ENCODE data around the gene IER3.

The IER3 gene

DNA sequence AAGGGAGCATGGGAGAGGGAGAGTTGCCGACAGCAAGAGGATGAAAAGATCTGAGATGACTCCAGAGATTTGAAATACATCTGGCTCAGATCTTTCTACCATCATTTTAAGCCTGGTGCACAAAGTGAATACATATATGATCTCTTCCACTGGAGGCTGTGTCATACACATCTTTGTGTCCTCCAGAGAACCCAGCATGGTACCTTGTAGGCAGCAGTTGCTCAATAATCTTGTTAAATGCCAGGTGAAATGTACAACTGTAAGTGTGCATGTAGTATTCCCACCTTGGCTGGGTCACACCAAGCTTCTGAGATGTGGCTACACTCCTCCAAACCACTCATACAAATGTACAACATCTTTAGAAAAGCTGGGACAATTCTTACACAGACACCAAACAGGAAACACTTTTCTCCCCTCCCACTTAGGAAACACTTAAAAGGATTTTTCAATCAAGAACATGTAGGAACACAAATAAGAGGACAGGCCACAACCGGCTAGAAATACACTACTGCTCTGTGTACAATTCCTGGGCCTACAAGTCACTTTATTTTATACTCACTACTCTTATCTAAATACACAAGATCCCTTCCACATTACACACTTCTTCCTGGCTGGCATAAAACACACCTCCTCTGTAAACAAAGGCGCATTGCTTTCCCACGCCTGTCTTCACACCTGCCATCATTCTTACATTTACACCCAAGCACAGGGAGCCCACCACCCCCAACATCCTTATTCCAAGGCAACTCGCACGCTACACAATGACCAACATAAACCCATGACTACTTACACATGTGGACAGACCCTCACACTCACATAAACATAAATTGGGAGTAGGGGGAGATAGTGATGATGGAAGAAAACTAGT, 3.8 kb upstream of the IER3 start:
- no peak for DNase-seq (ENCODE audit: low read depth in 2 of 2)

DNA sequence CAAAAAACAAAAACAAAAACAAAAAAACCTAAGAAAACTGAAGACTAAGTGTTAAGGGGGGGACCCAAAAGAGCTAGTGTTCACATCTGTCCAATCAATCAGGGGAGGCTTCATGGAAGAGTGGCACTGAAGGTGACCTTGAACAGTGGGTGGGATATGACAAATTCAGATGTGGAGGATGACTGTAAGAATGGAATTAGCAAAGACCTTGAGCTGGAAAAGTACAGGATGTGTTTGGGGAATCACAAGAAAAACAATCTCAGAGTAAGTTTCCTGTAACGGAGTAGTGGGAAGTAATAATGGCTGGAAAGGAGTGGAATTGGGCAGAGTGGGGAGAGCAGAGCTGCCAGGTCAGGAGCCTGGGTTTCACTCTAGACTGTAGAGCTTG, 2.9 kb upstream of the IER3 start:
- no peak for DNase-seq (ENCODE audit: low read depth in 2 of 2)

DNA sequence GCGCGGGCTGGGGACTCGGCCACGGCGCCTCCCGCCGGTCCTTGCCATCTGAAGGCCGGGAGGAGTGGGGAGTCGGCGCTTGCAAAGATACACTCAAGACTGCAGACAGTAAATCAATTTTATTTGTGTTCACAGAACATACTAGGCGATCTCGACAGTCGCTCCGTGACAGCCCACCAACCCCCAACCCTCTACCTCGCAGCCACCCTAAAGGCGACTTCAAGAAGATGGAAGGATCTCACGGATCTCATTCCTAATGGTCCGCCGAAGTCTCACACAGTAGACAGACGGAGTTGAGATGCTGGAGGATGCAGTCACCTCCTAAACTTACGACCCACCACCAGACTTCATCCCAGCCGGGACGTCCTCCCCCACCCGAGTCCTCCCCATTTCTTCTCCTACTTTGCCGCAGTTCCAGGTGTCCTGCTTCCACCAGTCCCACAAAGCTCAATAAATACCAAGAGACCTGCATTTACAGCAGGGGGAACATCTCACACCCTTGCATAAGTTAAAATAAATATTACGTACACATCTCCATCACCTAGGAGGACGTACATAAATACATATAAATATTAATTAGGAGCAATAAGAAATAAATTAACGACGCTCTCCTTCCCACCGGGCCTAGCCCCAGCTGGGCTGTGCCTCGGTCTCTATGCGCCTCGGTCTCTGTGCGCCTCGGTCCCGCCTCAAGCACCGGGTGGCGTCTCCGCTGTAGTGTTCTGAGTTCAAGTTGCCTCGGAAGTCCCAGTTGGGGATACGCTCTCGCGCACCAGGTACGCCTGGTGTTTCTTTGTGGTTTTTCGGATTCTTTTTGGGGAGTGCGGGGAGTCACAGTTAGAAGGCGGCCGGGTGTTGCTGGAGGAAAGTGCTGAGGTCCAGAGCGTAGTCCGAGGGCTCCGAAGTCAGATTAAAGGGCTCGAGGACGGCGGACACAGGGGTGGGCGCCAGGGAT, 971 bp downstream of the IER3 start:
- DNase-seq (ENCODE audit: low read depth in 2 of 2) = no peak

DNA sequence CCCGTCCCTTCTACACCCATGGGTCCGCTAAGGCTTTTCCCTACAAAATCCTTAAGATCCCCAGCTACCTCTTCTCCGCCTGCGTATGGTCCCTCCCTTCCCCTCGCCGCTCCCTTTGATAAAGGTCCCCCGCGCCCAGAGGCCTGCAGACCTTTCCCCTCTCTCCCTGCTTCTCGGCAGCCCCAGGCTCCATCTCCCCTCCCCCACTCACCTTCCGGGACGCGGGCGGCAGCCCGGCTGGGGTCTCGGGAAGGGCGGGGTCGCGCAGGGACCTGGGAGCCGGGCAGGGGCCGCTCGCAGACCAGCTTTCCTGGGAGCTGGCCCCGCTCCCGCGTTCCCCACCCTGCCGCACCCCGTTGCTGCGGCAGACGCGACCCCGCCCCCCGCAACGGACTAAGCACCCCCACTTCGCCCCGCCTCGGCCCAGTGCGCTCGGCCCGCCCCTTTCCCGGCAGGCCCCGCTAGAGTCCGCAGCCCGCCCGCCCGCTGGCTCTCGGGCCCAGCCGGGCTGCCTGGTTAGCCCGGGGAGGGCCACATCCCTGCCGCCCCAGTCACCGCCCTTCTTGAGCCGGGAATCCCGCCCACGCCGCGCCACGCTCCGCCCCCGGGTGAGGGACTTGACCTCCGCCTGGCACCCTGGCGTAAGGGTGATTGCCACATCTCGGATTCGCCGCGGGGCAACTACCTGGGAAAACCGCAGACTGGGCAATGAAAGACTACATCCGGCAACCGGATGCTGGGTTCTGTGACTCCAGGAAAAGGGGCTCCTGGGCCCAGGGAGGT, 1.8 kb downstream of the IER3 start, which contains the start of gene FLOT1:
TSS of gene FLOT1 (minus strand) at position 372 of the 783 bp plus-strand sequence. CDS start 498 bp downstream, outside the sequence.
- peak; percentile 96 to 98 for DNase-seq (ENCODE audit: low read depth in 2 of 2)

DNA sequence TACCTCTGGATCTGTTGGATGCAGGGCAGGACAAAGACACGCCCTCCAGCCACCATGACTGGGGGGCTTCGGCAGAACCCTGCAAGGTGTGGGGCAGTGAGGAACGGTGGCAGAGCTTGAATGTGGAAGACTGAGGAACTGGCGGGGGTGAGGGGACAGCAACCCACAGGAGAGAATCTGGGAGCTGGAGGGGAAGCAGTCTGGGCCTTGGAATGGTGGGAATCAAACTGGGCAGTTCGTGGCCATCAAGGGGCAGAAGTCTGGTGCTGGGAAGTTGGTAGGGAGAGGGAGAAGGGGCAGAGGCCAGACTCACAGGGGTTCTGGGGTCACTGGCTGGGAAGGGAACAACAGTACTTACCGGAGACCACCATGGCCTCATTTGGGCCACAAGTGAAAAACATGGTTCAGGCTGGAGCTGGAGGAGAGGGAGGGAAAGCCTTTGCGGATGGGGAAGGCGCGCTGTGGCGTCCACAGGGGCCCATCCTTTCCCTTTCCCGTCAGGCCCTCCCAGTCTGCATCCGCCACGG, 2.5 kb downstream of the IER3 start:
- DNase-seq (ENCODE audit: low read depth in 2 of 2) = no peak

DNA sequence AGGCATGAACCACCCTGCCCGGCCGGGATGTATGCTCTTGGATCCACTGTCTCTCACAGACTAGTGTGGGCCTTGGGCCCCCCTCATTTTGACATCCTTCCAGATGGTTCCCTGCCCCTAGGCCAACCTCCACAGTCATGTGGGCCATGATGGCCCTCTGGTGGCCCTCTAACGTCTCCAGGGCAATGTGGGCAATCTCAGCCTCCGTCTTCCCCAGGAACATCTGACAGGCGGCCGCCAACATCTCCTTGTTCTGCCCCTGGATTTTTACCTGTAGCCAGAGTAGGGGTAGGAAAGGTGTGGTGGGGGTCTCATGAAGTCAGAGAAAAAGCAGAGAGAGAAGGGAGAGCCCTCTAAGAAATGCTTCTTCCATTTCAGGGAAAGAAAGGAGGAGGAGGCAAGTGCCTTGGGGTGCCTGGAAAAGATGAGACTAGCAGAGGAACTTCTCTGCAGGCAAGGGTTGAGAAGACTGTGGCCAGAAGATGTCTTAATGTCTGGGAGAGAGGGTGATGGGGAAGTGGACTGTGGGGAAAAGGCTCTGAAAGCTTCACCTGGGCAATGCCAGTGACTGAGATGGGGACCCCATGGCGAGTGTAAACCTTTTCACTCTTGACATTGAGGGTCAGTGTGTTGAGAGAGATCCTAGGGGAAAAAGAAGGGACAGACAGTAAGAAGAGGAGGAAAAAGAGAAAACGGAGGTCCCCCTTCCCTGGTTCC, 3.1 kb downstream of the IER3 start:
- DNase-seq (ENCODE audit: low read depth in 2 of 2) = no peak

DNA sequence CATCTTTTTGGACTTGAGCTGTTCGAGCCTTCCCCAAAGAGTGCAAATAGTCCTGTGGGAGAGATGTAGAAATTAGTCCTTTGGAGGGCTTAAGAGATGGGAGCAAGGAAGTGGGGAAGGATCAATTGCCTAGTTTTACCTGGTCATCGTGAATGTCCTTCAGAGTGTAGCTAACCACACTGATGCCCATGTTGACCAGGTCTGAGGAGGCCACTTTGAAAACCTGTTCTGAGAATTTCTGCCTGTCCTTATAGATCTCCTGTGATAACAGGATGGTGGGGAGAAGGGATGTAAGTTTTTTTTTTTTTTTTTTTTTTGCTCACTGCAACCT, 3.8 kb downstream of the IER3 start:
- no peak for DNase-seq (ENCODE audit: low read depth in 2 of 2)

DNA sequence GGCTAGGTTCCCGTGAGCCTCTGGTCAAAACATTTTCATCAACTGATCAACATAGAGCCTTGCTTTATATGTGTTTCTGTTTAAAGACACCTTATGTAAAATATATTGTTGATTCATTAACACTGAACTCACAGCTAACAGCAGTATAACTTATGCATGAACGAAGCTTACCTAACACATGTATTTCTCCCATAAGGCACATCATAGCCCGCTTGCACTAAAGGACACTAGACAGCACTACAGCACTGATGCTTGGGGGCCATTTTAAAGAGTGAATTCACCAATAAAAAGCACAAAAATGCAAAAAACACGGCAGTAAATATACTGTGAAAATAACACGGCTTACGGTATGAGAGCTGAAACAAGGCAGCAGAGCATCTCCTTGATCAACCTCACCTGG, 5.8 kb downstream of the IER3 start:
- no peak for DNase-seq (ENCODE audit: low read depth in 2 of 2)

DNA sequence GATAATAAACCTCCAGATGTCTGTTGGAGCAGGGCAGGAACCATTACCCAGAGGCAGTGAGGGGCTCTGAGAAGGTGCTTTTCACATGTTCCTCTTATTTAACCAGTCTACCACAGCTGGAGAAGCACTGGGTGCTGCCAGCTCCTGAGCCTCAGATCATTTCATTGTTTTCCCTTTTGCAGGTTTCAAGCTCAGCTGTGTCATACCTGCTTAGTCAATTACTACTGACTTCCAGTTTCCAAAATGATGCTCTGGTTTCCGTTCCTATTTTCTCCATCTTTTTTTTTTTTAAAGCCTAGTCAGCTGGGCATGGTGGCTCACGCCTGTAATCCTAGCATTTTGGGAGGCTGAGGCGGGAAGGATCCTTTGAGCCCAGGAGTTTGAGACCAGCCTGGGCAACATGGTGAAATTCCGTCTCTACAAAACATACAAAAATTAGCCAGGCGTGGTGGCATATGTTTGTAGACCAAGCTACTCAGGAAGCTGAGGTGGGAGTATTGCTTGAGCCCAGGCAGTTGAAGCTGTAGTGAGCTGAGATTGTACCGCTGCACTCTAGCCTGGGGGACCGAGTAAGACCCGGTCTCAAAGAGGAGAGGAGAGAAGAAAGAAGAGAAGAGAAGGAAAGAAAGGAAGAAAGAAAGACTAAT, 8.6 kb downstream of the IER3 start:
- no peak for DNase-seq (ENCODE audit: low read depth in 2 of 2)

DNA sequence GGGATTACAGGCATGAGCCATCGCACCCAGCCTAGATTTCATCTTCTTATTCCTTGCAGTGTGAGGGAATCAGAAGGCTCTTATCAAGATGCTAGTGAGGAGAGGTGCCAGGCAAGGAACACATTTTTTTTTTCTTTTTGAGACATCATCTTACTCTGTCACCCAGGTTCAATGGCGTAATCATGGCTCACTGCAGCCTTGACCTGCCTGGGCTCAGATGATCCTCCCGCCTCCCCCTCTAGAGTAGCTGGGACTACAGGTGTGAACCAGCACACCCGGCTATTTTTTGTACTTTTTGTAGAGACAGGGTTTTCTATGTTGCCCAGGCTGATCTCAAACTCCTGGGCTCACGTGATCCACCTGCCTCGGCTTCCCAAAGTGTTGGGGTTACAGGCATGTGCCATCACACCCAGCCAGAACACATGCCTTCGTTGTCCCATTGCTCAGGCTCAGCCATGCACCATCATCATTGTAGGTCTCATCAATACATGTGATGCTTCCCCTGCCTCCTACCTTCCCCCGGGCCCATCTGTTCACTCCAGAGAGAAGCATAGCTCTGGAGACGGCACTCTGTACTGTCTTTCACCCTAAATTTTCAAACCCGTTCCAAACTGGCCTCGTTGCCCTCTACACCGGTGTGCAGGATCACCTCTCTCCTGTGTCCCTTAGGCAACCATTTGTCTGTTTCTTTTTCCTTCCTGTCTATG, 12.0 kb downstream of the IER3 start:
- DNase-seq (ENCODE audit: low read depth in 2 of 2) = no peak

DNA sequence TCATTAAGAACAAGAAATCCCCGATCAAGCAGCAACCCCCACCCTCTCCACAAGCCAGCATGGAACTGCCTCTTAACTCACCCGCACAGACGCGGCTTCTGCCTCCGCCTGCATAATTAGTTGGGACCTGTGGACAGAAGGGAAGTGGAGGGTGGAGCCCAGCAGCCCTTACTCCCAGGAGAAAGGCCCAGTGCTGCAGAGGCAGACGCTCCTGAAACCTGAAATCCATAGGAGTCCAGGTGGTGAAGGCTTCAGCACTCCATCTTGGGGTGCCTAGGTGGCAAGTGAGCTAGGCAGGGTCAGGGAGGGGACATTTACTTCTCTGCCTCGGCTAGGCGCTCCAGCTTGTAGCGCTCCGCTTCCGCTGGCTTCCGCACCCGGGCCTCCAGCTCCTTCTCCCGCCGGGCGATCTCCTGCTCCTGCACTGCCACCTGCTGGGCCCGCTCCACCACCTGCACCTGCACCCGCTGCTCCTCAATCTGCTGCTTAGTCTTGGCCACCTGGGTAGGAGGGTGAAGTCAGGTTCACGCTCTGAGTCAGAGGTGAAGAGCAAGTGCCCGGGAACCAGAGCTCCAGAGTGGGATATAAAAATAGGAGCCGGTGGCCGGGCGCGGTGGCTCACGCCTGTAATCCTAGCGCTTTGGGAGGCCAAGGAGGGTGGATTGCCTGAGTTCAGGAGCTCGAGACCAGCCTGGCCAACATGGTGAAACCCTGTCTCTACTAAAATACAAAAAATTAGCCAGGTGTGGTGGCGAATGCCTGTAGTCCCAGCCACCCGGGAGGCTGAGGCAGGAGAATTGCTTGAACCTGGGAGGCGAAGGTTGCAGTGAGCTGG, 13.5 kb downstream of the IER3 start:
- peak; percentile 81 to 82 for DNase-seq (ENCODE audit: low read depth in 2 of 2)

DNA sequence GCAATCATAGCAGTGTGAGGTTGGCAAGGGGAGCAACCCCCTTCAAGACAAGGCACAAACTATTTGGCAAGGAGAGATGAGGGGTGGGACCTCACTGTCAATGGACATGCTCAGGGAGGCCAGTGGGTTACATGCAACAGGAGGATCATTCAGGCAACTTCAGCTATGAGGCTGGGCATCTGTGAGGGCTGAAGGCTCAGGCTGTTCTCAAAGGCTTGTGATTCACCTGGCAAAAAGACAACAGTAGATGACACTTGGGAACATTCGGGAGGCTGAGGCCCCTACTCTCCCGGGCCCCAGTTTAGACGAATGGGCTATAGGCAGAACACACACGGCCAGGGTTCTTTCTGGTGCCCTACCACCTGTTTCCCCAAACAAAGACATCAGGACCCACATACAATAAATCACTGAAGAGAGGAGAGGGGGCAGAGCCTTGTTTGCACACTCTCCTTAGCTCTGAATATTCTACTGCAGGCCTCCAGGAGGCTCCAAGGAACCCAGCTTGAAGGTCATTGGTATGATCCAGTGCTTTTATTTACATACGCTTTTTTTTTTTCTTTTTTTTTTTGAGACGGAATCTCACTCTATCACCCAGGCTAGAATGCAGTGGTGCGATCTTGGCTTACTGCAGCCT, 16.3 kb downstream of the IER3 start:
- no peak for DNase-seq (ENCODE audit: low read depth in 2 of 2)

DNA sequence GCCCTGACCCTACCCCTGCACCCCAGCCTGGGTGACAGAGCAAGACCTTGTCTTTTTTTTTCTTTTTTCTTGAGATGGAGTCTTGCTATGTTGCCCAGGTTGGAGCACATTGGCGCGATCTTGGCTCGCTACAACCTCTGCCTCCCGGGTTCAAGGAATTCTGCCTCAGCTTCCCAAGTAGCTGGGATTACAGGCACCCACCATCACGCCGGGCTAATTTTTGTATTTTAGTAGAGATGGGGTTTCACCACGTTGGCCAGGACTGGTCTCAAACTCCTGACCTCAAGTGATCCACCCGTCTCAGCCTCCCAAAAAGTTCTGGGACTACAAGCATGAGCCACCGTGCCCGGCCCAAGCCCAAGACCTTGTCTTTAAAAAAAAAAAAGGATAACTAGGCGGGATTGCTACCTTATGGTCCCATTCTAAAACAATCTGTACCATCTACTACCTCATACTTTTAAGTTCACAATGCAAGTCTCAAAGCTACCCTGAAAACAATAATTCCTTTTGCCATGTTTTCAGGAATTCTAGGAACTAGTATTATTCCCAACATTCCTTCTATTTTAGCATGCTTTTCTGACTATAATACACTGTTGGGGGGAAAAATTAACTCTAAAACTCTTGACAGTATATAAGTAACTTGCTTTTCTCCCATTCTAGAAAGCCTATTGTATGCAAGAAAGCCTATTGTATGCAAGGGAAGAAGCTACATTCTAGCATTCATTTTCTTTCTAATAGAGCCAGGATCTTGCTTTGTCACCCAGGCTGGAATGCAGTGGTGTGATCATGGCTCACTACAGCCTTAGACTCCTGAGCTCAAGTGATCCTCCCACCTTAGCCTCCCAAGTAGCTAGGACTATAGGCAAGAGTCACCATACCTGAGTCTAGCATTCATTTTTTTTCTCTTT, 17.6 kb downstream of the IER3 start:
- no peak for DNase-seq (ENCODE audit: low read depth in 2 of 2)

DNA sequence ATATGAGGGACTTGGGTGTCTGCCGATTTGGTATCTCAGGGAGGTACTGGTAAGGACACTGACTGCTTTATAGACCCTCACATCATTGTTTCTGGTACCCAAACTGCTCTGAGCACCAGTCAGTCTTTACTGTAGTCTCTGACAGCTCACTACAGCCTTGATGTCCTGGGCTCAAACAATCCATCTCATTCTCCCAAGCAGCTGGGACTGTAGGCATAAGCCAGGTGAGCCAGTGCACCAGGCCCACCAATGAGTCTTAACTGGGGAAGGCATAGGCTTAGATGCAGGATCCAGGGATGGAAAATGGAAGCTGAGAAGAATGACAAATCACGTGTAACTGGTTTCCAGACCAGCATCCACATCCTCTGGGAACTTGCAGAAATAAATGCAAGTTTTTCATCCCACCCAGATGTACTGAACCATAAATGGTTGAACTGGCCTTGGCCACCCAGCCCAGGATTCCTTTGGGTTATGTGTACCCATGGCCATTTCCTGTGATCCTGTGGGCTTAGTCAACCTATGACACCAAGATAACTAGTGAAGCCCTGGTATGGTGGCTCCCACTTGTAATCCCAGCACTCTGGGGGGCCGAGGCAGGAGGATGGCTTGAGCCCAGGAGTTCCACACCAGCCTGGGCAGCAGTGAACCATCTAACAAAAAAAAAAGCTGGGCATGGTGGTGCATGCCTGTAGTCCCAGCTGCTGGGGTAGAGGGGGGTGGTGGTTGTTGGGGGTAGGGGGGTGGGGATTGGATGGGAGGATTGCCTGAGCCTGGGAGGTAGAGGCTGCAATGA, 18.4 kb downstream of the IER3 start:
- no peak for DNase-seq (ENCODE audit: low read depth in 2 of 2)

DNA sequence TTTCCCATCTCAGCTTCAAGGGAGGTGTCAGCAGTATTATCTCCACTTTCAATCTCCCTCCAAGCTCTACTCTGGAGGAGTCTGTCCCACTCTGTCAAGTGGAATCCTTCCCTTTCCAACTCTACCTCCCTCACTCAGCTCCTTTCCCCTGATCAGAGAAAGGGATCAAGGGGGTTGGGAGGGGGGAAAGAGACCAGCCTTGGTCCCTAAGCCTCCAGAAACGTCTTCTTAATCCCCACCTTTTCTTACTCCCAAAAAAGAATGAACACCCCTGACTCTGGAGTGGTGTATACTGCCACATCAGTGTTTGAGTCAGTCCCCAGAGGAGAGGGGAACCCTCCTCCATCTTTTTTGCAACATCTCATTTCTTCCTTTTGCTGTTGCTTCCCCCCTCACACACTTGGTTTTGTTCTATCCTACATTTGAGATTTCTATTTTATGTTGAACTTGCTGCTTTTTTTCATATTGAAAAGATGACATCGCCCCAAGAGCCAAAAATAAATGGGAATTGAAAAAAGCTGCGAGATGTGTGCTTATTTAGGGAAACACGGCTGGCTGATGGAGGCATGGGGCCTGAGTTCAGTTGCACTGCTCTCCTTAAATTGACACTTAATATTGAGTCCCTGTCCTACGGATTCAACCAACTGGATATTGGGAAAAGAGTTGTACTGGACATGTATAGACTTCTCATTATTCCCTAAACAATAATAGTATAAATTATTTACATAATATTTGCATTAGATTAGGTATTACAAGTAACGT, 19.3 kb downstream of the IER3 start:
- no peak for DNase-seq (ENCODE audit: low read depth in 2 of 2)

Measured in stimulated activated CD8-positive, alpha-beta memory T cell treated with anti-CD3 and anti-CD28 coated beads, Interleukin-15, amount 100 ng/mL, for 48 hours (primary cell).